ENCODE data around the gene CHORDC1.

DNA sequence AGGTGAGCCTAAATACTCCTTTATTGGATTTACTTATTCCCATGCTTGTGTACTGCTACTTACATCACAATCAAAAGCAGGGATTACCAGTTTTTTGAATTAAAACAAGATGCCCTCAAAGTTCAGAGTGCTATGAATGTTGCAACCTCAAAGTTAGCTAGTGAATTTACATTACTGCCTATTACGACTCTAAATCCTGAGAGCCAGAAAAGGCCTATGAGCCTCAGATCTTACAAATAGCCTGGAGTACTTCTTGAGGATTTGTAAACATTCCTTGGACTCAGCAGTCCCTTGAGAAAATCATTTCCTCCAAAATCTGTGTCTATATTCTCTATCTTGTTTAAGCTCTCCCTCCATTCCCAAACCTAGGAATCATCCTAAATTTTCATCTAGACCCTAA lies 25.5 kb downstream of the CHORDC1 start:
- TF ChIP-seq, protein P1, sequence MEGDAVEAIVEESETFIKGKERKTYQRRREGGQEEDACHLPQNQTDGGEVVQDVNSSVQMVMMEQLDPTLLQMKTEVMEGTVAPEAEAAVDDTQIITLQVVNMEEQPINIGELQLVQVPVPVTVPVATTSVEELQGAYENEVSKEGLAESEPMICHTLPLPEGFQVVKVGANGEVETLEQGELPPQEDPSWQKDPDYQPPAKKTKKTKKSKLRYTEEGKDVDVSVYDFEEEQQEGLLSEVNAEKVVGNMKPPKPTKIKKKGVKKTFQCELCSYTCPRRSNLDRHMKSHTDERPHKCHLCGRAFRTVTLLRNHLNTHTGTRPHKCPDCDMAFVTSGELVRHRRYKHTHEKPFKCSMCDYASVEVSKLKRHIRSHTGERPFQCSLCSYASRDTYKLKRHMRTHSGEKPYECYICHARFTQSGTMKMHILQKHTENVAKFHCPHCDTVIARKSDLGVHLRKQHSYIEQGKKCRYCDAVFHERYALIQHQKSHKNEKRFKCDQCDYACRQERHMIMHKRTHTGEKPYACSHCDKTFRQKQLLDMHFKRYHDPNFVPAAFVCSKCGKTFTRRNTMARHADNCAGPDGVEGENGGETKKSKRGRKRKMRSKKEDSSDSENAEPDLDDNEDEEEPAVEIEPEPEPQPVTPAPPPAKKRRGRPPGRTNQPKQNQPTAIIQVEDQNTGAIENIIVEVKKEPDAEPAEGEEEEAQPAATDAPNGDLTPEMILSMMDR (conservative IDR thresholded peaks at IDR 0.05; ENCODE audit: low read length), result no peak
- TF ChIP-seq EZH2phosphoT487 (IDR thresholded peaks at IDR 0.05; ENCODE audit: borderline replicate concordance), result no peak
